Brain microvascular endothelial cell (primary cell): ENCODE measurements around the gene SMIM22.

Experiments
- DNase-seq: peaks from one replicate; pipeline ENCODE4 v3.0.0-alpha.2; 2020
- H3K27ac ChIP-seq: fragments of 250-450 bp; sonication (Bioruptor Pico); 2 replicates; pipeline ENCODE4 v1.5.1; 2020; ENCODE audit warnings: mild to moderate bottlenecking, moderate library complexity
- H3K27me3 ChIP-seq: fragments of 250-450 bp; sonication (Bioruptor Pico); replicated peaks from 2 replicates; pipeline ENCODE4 v1.5.1; 2020; ENCODE audit warnings: mild to moderate bottlenecking
- H3K36me3 ChIP-seq: fragments of 250-450 bp; sonication (Bioruptor Pico); replicated peaks from 2 replicates; pipeline ENCODE4 v1.5.1; 2020; ENCODE audit warnings: mild to moderate bottlenecking
- H3K4me3 ChIP-seq: 2 replicates; pipeline ENCODE4 v1.5.1; 2011; ENCODE audit warnings: low read depth, mild to moderate bottlenecking, control low read depth, low read length, moderate library complexity
- CTCF ChIP-seq: IDR thresholded peaks from 2 replicates; pipeline ENCODE4 v1.5.1; 2011; ENCODE audit warnings: low read depth, mild to moderate bottlenecking, moderate library complexity, low read length, control low read depth, inconsistent platforms; ENCODE audit errors: missing control alignments
- in situ Hi-C: cut with HindIII; loops from 2 replicates; pipeline ENCODE4 v1.10.0; 2017; ENCODE audit warnings: low sequenced_read_pairs, low pct_ligation_motif_present

The SMIM22 gene

GRCh38 chr16:4796982-4797804 is 2.0 kb downstream of the SMIM22 start:
- no peak for DNase-seq
- Histone ChIP-seq H3K4me3 (no peak overlapping the region), H3K36me3 (peaks cover 7% of the 10 kb centered on the region), H3K27me3 (no peaks in the 10 kb centered on the region), H3K27ac (no peak overlapping the region)
- TF ChIP-seq CTCF = no peak
- in situ Hi-C loops = no loop called here

DNA sequence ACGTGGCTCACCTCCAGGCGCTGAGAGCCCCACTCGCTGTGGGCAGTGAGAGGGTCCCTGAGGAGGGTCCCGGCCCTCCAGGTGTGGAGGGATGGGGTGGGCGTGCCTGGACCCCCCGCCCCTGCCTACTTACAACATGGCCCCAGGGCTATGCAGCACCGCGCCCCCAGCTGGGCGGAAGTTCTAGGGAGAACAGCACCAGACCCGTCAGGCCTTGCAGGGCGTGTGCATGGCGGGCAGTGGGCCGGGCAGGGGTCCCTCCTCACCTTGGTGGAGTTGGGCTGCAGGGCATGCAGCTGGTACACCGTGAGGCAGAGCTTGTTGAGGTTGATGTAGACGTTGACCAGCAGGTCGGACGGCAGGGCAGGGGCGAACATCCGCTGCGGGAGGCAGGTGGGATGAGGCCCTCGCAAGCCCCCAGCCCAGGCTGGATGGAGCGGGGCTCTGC is 2.7 kb downstream of the SMIM22 start:
- Histone ChIP-seq H3K36me3 (peaks cover 7% of the 10 kb centered on the region), H3K4me3 (no peak overlapping the region), H3K27me3 (no peaks in the 10 kb centered on the region), H3K27ac (no peak overlapping the region)
- no peak for TF ChIP-seq CTCF
- in situ Hi-C loops = no loop called here
- DNase-seq = no peak

- no peak overlapping the region for H3K4me3 ChIP-seq
- in situ Hi-C loops = no loop called here
- H3K36me3 ChIP-seq = peaks cover 7% of the 10 kb centered on the region
- no peaks in the 10 kb centered on the region for H3K27me3 ChIP-seq
- no peak for DNase-seq
- no peak for TF ChIP-seq CTCF
- no peak overlapping the region for H3K27ac ChIP-seq
Observed at GRCh38 chr16:4798456-4798855, 3.3 kb downstream of the SMIM22 start.

GRCh38 chr16:4799171-4799855 is 4.1 kb downstream of the SMIM22 start:
- Histone ChIP-seq H3K27ac (no peak overlapping the region), H3K4me3 (no peak overlapping the region), H3K27me3 (no peaks in the 10 kb centered on the region), H3K36me3 (peaks cover 9% of the 10 kb centered on the region)
- no peak for DNase-seq
- TF ChIP-seq CTCF = no peak
- in situ Hi-C loops = no loop called here

DNA sequence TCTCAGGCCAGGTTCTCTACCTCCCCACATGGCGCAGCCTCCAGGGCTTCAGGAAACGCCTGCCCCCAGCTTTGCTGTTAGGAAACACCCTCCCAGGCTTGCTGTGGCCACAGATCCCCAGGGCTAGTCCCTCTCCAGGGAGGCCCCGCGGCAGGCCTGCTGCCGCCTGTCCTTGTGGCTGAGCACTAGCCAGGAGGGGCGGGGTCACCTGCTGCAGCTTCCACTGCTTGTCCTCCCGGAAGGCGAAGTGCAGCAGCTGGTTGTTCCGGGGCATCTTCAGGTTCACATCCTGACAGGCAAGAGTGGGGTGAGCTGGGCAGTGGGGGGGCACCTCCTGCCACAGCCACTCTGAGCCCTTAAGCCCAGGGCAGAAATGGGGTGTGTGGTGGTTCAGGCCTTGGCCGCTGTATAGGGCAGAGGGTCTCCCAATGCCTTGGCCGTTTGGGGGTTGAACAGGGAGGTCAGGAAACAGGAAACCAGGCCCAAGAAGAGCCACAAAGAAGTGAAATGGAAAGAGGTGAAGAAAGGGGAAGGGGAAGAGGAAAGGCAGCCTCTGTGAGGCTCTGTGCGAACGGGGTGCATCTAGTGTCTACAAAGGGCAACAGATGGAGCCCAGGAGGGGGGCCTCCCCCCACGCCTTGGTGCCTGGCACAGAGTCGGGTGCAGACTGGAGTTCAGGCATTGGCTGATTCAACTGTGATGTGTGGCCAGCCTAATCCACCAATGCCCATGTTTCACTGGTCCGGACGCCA is 5.3 kb downstream of the SMIM22 start:
- peaks cover 11% of the 10 kb centered on the region for H3K36me3 ChIP-seq
- in situ Hi-C loops = no loop called here
- no peak overlapping the region for H3K4me3 ChIP-seq
- no peaks in the 10 kb centered on the region for H3K27me3 ChIP-seq
- H3K27ac ChIP-seq = no peak overlapping the region
- no peak for DNase-seq
- no peak for TF ChIP-seq CTCF
